Smooth muscle cell of the coronary artery (primary cell): Measurements from ENCODE around the gene BRINP1. TPM values are rescaled to one million over a fixed set of nuclear protein-coding genes. Genes with fewer than 3 reads are reported as not detected.

Experiments used
- total RNA-seq: library from RNA; depleted of rRNA; stranded (reverse); fragments of >200 nt; gene quantifications from 2 replicates; pipeline ENCODE4 v1.2.3, GENCODE V29; 2014; ENCODE audit warnings: low replicate concordance

The BRINP1 gene, protein sequence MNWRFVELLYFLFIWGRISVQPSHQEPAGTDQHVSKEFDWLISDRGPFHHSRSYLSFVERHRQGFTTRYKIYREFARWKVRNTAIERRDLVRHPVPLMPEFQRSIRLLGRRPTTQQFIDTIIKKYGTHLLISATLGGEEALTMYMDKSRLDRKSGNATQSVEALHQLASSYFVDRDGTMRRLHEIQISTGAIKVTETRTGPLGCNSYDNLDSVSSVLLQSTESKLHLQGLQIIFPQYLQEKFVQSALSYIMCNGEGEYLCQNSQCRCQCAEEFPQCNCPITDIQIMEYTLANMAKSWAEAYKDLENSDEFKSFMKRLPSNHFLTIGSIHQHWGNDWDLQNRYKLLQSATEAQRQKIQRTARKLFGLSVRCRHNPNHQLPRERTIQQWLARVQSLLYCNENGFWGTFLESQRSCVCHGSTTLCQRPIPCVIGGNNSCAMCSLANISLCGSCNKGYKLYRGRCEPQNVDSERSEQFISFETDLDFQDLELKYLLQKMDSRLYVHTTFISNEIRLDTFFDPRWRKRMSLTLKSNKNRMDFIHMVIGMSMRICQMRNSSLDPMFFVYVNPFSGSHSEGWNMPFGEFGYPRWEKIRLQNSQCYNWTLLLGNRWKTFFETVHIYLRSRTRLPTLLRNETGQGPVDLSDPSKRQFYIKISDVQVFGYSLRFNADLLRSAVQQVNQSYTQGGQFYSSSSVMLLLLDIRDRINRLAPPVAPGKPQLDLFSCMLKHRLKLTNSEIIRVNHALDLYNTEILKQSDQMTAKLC
- total RNA-seq, result 0.30 and 27.4 TPM in 2 replicates

DNA sequence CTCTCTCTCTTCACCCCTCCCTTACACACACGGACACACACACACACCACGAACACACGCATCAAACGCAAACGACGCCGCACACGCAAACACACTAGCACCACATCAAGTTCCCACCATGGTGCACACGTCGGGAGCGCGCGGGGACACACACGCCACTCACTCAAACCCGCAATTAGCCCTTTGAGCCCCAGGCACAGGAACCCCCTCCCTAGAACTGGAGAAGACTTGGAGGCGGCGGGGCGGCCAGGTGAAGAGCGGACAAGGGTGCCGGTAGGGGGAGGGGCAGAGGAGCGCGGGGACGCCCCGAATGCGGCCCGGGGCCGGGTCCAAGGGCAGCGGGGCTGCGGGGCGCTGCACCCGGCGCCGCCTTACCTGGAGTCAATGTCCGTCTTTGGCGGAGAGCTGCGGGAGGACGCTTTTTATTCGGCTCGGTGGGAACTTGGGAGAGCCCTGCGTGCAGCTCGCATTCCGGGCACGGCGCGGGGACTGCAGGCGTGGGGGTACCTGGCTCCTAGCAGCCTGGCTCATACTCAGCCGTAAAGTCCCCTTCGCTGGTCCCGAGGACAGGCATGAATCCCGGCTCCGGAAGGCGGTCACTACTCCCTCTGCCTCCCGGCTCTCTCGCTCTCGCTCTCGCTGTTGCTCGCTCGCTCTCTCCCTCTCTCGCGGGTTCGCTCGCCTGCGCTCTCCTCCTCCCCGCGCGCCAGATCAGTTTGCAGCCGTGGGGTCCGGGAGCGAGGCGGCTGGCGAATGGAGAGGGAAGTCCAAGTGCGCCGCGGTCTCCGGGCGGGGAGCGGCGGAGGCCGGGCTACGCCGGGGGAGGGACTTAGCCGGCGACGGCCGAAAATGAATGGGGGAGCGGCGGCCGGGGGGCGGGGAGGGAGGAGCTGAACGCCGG is at the start of gene BRINP1:
TSS of gene BRINP1 (minus strand) at position 755 of the 901 bp plus-strand sequence. CDS start 56,080 bp downstream, outside the sequence.

